GM11168 (cell line): Measurements from ENCODE around the gene SYT10.
"Not testable (repeated sequence)": the region's sequence is repeated elsewhere in the genome, so short reads cannot be mapped to it uniquely, and the experiment has no call there.

Experiments
- in situ Hi-C: fragments of 300-500 bp; cut with MboI; formaldehyde crosslinking; loops from one replicate; pipeline ENCODE4 v1.12.0; 2022; ENCODE audit warnings: low sequenced_read_pairs; ENCODE audit not compliant: unreplicated experiment

The SYT10 gene

GRCh38 chr12:33357181-33357580 is 82.4 kb downstream of the SYT10 start:
- in situ Hi-C loops = no loop called here

- in situ Hi-C loops = no loop called here
These were observed 89.8 kb downstream of the SYT10 start for GRCh38 chr12:33349791-33350190.

GRCh38 chr12:33331961-33332398 is 107.6 kb downstream of the SYT10 start:
- in situ Hi-C loops = not testable (repeated sequence)

- in situ Hi-C loops = no loop called here
These were observed 108.7 kb downstream of the SYT10 start for GRCh38 chr12:33330940-33331339.
